KMS-11 (cell line): ENCODE results near the gene KCNF1.
"Not testable (repeated sequence)": the region's sequence is repeated elsewhere in the genome, so short reads cannot be mapped to it uniquely, and the experiment has no call there.

ENCODE experiments used
- H2AFZ ChIP-seq: fragments of 200-600 bp; sonication (generic); 2 replicates; pipeline ENCODE4 v1.6.1; 2016; ENCODE audit warnings: antibody characterized with exemption, mixed run types, low read depth
- H3K27ac ChIP-seq: fragments of 200-600 bp; sonication (generic); 2 replicates; pipeline ENCODE4 v1.6.1; 2016; ENCODE audit warnings: mild to moderate bottlenecking, mixed run types
- H3K27me3 ChIP-seq: fragments of 200-600 bp; sonication (generic); 2 replicates; pipeline ENCODE4 v1.6.1; 2017; ENCODE audit warnings: mild to moderate bottlenecking, low read depth, mixed run types, moderate library complexity; ENCODE audit not compliant: insufficient read depth
- H3K36me3 ChIP-seq: fragments of 200-600 bp; sonication (generic); 2 replicates; pipeline ENCODE4 v1.6.1; 2017; ENCODE audit warnings: mild to moderate bottlenecking, mixed run types; ENCODE audit not compliant: insufficient read depth
- H3K4me1 ChIP-seq: fragments of 200-600 bp; sonication (generic); 2 replicates; pipeline ENCODE4 v1.6.1; 2016; ENCODE audit warnings: mild to moderate bottlenecking, low read depth, mixed run types; ENCODE audit not compliant: poor library complexity, severe bottlenecking
- H3K4me2 ChIP-seq: fragments of 200-600 bp; sonication (generic); 2 replicates; pipeline ENCODE4 v1.7.0; 2016; ENCODE audit warnings: mild to moderate bottlenecking, mixed run types
- H3K4me3 ChIP-seq: fragments of 200-600 bp; sonication (generic); IDR thresholded peaks from 2 replicates; pipeline ENCODE4 v1.6.1; 2017; ENCODE audit warnings: low read depth, low read length, mixed read lengths; ENCODE audit not compliant: insufficient read depth
- H3K79me2 ChIP-seq: fragments of 200-600 bp; sonication (generic); 2 replicates; pipeline ENCODE4 v1.6.1; 2016; ENCODE audit warnings: low read depth, mixed run types; ENCODE audit not compliant: insufficient read depth
- H3K9ac ChIP-seq: fragments of 200-600 bp; sonication (generic); 2 replicates; pipeline ENCODE4 v1.6.1; 2016; ENCODE audit warnings: mild to moderate bottlenecking, mixed run types
- H4K20me1 ChIP-seq: fragments of 200-600 bp; sonication (generic); 2 replicates; pipeline ENCODE4 v1.6.1; 2016; ENCODE audit warnings: mild to moderate bottlenecking, mixed run types; ENCODE audit not compliant: insufficient read depth
- TF ChIP-seq, protein P1 (sequence below): fragments of 200-600 bp; sonication (generic); conservative IDR thresholded peaks from 2 replicates; pipeline ENCODE4 v1.6.1; 2017; ENCODE audit warnings: low read depth, mild to moderate bottlenecking, antibody characterized with exemption, low read length, moderate library complexity, mixed read lengths

KCNF1 gene

DNA sequence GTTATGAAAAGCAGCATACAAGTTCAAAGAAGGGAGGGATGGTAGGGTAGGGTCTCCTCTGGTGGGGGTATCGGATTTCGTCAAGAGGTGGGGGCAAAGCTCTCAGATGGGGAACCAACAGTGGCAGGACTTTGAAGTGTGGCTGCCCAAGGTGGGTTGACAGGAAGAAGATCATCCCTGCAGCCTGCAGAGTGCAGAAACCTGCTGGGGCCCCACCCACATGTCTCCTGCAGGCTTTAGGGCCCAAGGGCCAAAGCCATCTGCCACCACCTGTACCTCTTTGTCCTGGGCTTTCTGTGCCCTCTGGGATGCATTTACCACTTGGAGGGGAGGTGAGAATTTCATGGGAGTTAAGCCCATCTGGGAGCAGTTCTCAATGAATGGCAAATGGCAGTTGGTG, 42.7 kb downstream of the KCNF1 start:
- TF ChIP-seq, protein P1, sequence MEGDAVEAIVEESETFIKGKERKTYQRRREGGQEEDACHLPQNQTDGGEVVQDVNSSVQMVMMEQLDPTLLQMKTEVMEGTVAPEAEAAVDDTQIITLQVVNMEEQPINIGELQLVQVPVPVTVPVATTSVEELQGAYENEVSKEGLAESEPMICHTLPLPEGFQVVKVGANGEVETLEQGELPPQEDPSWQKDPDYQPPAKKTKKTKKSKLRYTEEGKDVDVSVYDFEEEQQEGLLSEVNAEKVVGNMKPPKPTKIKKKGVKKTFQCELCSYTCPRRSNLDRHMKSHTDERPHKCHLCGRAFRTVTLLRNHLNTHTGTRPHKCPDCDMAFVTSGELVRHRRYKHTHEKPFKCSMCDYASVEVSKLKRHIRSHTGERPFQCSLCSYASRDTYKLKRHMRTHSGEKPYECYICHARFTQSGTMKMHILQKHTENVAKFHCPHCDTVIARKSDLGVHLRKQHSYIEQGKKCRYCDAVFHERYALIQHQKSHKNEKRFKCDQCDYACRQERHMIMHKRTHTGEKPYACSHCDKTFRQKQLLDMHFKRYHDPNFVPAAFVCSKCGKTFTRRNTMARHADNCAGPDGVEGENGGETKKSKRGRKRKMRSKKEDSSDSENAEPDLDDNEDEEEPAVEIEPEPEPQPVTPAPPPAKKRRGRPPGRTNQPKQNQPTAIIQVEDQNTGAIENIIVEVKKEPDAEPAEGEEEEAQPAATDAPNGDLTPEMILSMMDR, result no peak
- Histone ChIP-seq H4K20me1 (no peaks in the 10 kb centered on the region), H3K36me3 (no peaks in the 10 kb centered on the region), H3K27me3 (no peaks in the 10 kb centered on the region), H3K27ac (no peak overlapping the region), H3K4me2 (no peak overlapping the region), H3K4me1 (no peaks in the 10 kb centered on the region), H2AFZ (no peak overlapping the region), H3K79me2 (no peaks in the 10 kb centered on the region), H3K4me3 (no peak overlapping the region), H3K9ac (no peak overlapping the region)

- no peaks in the 10 kb centered on the region for H3K79me2 ChIP-seq
- no peak overlapping the region for H3K4me2 ChIP-seq
- no peak overlapping the region for H3K27ac ChIP-seq
- H3K9ac ChIP-seq, result no peak overlapping the region
- no peaks in the 10 kb centered on the region for H3K4me1 ChIP-seq
- no peaks in the 10 kb centered on the region for H3K27me3 ChIP-seq
- H2AFZ ChIP-seq, result no peak overlapping the region
- H3K36me3 ChIP-seq, result no peaks in the 10 kb centered on the region
- no peak overlapping the region for H3K4me3 ChIP-seq
- TF ChIP-seq, protein P1, result no peak
- no peaks in the 10 kb centered on the region for H4K20me1 ChIP-seq
Observed at GRCh38 chr2:10954856-10955818, 43.4 kb downstream of the KCNF1 start.

- H2AFZ ChIP-seq, result no peak overlapping the region
- no peaks in the 10 kb centered on the region for H4K20me1 ChIP-seq
- H3K79me2 ChIP-seq, result no peaks in the 10 kb centered on the region
- no peak overlapping the region for H3K9ac ChIP-seq
- no peak overlapping the region for H3K4me3 ChIP-seq
- no peaks in the 10 kb centered on the region for H3K36me3 ChIP-seq
- no peak overlapping the region for H3K27ac ChIP-seq
- no peaks in the 10 kb centered on the region for H3K4me1 ChIP-seq
- no peaks in the 10 kb centered on the region for H3K27me3 ChIP-seq
- TF ChIP-seq, protein P1, result no peak
- no peak overlapping the region for H3K4me2 ChIP-seq
Observed at GRCh38 chr2:10956006-10956790, 44.5 kb downstream of the KCNF1 start.

GRCh38 chr2:10957391-10957790, 45.7 kb downstream of the KCNF1 start:
- no peak overlapping the region for H3K4me2 ChIP-seq
- no peaks in the 10 kb centered on the region for H3K36me3 ChIP-seq
- no peaks in the 10 kb centered on the region for H3K27me3 ChIP-seq
- no peak overlapping the region for H3K9ac ChIP-seq
- H3K79me2 ChIP-seq, result no peaks in the 10 kb centered on the region
- no peaks in the 10 kb centered on the region for H3K4me1 ChIP-seq
- no peak overlapping the region for H3K4me3 ChIP-seq
- no peak overlapping the region for H3K27ac ChIP-seq
- no peaks in the 10 kb centered on the region for H4K20me1 ChIP-seq
- no peak overlapping the region for H2AFZ ChIP-seq
- TF ChIP-seq, protein P1, result no peak

DNA sequence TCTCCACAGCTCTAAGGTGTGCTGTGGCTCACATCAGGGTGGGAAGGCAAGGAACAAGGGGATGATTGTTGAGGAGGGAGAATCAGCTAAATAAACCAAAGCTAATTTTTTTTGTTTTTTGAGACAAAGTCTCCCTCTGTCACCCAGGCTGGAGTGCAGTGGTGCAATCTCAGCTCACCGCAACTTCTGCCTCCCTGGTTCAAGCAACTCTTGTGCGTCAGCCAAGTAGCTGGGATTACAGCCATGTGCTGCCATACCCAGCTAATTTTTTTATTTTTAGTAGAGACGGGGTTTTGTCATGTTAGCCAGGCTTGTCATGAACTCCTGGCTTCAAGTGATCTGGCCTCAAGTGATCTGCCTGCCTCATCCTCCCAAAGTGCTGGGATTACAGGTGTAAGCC, 46.7 kb downstream of the KCNF1 start:
- not testable (repeated sequence) for H3K79me2 ChIP-seq, H2AFZ ChIP-seq, H3K27me3 ChIP-seq, H3K4me3 ChIP-seq, H3K4me1 ChIP-seq, H3K27ac ChIP-seq, H3K36me3 ChIP-seq, H3K4me2 ChIP-seq, H3K9ac ChIP-seq, H4K20me1 ChIP-seq
